22Rv1 (cell line): Measurements from ENCODE around the gene XPA.

Source experiments
- ZFX ChIP-seq: fragments of 450-650 bp; IDR thresholded peaks from 2 replicates; pipeline ENCODE4 v1.6.1; 2017; ENCODE audit warnings: antibody characterized with exemption, borderline replicate concordance
- TF ChIP-seq, protein P1 (sequence below): fragments of 450-650 bp; IDR thresholded peaks from 2 replicates; pipeline ENCODE4 v1.5.1; 2017; ENCODE audit warnings: mild to moderate bottlenecking

DNA sequence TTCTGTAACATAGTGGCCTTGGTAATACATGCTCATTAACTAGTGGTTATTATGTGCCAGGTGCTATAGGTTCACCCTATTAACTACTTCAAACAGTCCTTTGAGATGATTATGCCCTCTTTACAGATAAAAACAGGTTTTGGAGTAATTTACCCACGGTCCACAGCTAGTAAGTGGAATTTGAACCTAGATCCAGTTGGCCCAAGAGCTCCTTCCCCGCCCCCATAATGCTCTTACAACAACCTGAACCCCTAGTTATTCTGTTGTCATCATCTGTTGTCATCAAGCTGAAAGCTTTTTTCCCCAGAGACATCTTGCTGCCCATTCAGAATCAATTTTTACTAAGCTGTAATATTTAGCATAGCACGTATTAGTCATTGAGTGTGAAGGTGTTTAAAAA, 23.2 kb downstream of the XPA start:
- TF ChIP-seq, protein P1, sequence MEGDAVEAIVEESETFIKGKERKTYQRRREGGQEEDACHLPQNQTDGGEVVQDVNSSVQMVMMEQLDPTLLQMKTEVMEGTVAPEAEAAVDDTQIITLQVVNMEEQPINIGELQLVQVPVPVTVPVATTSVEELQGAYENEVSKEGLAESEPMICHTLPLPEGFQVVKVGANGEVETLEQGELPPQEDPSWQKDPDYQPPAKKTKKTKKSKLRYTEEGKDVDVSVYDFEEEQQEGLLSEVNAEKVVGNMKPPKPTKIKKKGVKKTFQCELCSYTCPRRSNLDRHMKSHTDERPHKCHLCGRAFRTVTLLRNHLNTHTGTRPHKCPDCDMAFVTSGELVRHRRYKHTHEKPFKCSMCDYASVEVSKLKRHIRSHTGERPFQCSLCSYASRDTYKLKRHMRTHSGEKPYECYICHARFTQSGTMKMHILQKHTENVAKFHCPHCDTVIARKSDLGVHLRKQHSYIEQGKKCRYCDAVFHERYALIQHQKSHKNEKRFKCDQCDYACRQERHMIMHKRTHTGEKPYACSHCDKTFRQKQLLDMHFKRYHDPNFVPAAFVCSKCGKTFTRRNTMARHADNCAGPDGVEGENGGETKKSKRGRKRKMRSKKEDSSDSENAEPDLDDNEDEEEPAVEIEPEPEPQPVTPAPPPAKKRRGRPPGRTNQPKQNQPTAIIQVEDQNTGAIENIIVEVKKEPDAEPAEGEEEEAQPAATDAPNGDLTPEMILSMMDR = no peak
- no peak for TF ChIP-seq ZFX
